Thymus (tissue), 11 donors: ENCODE data around the gene PARD3. TPM values are rescaled to one million over a fixed set of nuclear protein-coding genes. Genes with fewer than 3 reads are reported as not detected.

Source experiments
- DNase-seq, 9 donors: peaks; one replicate each; pipeline ENCODE4 v3.0.0-alpha.2; 2013; ENCODE audit warnings: low spot score in 9 of 9, low read depth in 6 of 9, missing footprints in 1 of 9
- H3K27ac ChIP-seq, 2 donors: one replicate each; pipeline ENCODE4 v1.5.1; 2013; ENCODE audit warnings: control low read depth in 1 of 2, low read depth in 1 of 2, low read length in 1 of 2, mild to moderate bottlenecking in 1 of 2, moderate library complexity in 1 of 2
- H3K27me3 ChIP-seq, 2 donors: one replicate each; pipeline ENCODE4 v1.5.1; 2013; ENCODE audit warnings: low read length in 1 of 2; ENCODE audit not compliant: control insufficient read depth in 2 of 2, insufficient read depth in 1 of 2
- H3K36me3 ChIP-seq, 2 donors: one replicate each; pipeline ENCODE4 v1.5.1; 2013; ENCODE audit warnings: low read length in 1 of 2, mild to moderate bottlenecking in 1 of 2, moderate library complexity in 1 of 2; ENCODE audit not compliant: control insufficient read depth in 2 of 2, insufficient read depth in 2 of 2
- H3K4me1 ChIP-seq, 2 donors: one replicate each; pipeline ENCODE4 v1.5.1; 2013; ENCODE audit warnings: low read length in 2 of 2; ENCODE audit not compliant: control insufficient read depth in 2 of 2, insufficient read depth in 2 of 2
- H3K4me3 ChIP-seq, 2 donors: one replicate each; pipeline ENCODE4 v1.5.1; 2013; ENCODE audit warnings: low read length in 2 of 2, control low read depth in 1 of 2, mild to moderate bottlenecking in 1 of 2
- H3K9me3 ChIP-seq, 2 donors: one replicate each; pipeline ENCODE4 v1.5.1; 2013; ENCODE audit warnings: low read length in 1 of 2, mild to moderate bottlenecking in 1 of 2; ENCODE audit not compliant: control insufficient read depth in 2 of 2, insufficient read depth in 1 of 2
- WGBS: extraction: QIAGEN DNeasy Blood & Tissue Kit; methylation state at CpG from one replicate; pipeline ENCODE4 v1.1.7; 2013; 5-methylcytosine and 5-hydroxymethylcytosine counted together
- polyA plus RNA-seq: library from polyadenylated mRNA; stranded (reverse); fragments of 200-250 nt; gene quantifications from one replicate; pipeline ENCODE4 v1.2.3, GENCODE V29; 2013
- total RNA-seq: library from RNA; stranded (reverse); fragments of 120-200 nt; gene quantifications from one replicate; pipeline ENCODE4 v1.2.4, GENCODE V29; 2013
- donor health status: healthy.

PARD3 gene
- total and polyA plus RNA-seq, 2 donors, result 13.3 to 23.5 TPM

- no peak overlapping the region for H3K27ac ChIP-seq
- no peak for DNase-seq
- no peak overlapping the region for H3K4me3 ChIP-seq
- no peaks in the 10 kb centered on the region for H3K36me3 ChIP-seq
- 93% methylated on average over 4 of the region's 4 CpGs for WGBS
- no peaks in the 10 kb centered on the region for H3K9me3 ChIP-seq
- H3K27me3 ChIP-seq, result no peaks in the 10 kb centered on the region
- H3K4me1 ChIP-seq, result no peaks in the 10 kb centered on the region
Observed at GRCh38 chr10:34606890-34607289, 208.2 kb downstream of the PARD3 start.

DNA sequence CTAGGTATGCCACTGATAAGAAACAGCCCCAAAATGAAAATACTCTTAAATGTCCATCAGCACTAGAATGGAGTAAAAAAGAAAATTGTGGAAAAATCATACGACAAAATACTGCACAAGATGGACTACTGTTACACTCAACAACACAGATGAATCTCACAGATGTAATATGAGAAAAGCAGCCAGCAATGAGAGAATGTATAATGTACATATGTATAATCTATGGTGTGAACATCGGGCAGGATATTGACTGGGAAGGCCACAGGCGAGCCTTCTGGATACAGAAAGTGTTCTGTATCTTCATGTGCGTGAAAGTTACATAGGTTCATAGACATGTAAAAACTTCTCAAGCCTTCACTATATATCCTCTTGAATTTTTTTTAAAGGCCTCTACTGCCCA is 212.6 kb downstream of the PARD3 start:
- Histone ChIP-seq H3K4me3 (no peak overlapping the region), H3K36me3 (no peaks in the 10 kb centered on the region), H3K9me3 (no peaks in the 10 kb centered on the region), H3K27me3 (no peaks in the 10 kb centered on the region), H3K27ac (no peak overlapping the region), H3K4me1 (no peaks in the 10 kb centered on the region)
- DNase-seq, result no peak
- WGBS, result 99% methylated on average over 4 of the region's 4 CpGs

GRCh38 chr10:34601691-34602090 is 213.4 kb downstream of the PARD3 start:
- Histone ChIP-seq H3K36me3 (no peaks in the 10 kb centered on the region), H3K9me3 (no peaks in the 10 kb centered on the region), H3K27me3 (no peaks in the 10 kb centered on the region), H3K27ac (no peak overlapping the region), H3K4me3 (no peak overlapping the region), H3K4me1 (no peaks in the 10 kb centered on the region)
- 98% methylated on average over 3 of the region's 4 CpGs for WGBS
- DNase-seq, result no peak

- DNase-seq, result no peak
- Histone ChIP-seq H3K27ac (no peak overlapping the region), H3K27me3 (no peaks in the 10 kb centered on the region), H3K9me3 (no peaks in the 10 kb centered on the region), H3K4me1 (no peaks in the 10 kb centered on the region), H3K4me3 (no peak overlapping the region), H3K36me3 (no peaks in the 10 kb centered on the region)
- WGBS, result 99% methylated on average over 12 of the region's 12 CpGs
Observed at GRCh38 chr10:34599026-34599795, 215.9 kb downstream of the PARD3 start.

- H3K9me3 ChIP-seq, result no peaks in the 10 kb centered on the region
- DNase-seq, result no peak
- no peak overlapping the region for H3K4me3 ChIP-seq
- no peaks in the 10 kb centered on the region for H3K27me3 ChIP-seq
- H3K36me3 ChIP-seq, result no peaks in the 10 kb centered on the region
- WGBS, result 97% methylated on average over 7 of the region's 7 CpGs
- no peak overlapping the region for H3K27ac ChIP-seq
- no peaks in the 10 kb centered on the region for H3K4me1 ChIP-seq
Observed at GRCh38 chr10:34596351-34596750, 218.7 kb downstream of the PARD3 start.

DNA sequence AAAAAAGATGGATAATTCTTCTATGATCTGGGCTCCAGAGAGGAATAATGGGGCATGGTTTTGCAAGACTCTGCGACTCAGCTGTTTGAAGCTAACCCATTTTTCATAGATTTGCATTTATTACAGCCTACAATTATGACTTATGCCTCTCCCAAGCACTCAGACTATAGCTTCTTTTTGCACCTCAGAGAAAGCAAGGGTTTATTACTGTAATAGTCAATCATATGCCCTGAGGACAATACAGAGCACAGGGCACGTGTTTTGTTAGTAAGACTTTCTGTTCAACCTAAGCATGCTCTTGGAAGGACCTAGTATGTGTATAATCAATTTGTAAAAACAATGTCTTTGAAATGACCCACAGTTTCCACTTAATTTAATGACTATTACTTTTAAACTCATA is 221.2 kb downstream of the PARD3 start:
- 96% methylated on average over 2 of the region's 2 CpGs for WGBS
- Histone ChIP-seq H3K4me3 (no peak overlapping the region), H3K27me3 (no peaks in the 10 kb centered on the region), H3K27ac (no peak overlapping the region), H3K4me1 (no peaks in the 10 kb centered on the region), H3K36me3 (no peaks in the 10 kb centered on the region), H3K9me3 (no peaks in the 10 kb centered on the region)
- DNase-seq, result no peak

DNA sequence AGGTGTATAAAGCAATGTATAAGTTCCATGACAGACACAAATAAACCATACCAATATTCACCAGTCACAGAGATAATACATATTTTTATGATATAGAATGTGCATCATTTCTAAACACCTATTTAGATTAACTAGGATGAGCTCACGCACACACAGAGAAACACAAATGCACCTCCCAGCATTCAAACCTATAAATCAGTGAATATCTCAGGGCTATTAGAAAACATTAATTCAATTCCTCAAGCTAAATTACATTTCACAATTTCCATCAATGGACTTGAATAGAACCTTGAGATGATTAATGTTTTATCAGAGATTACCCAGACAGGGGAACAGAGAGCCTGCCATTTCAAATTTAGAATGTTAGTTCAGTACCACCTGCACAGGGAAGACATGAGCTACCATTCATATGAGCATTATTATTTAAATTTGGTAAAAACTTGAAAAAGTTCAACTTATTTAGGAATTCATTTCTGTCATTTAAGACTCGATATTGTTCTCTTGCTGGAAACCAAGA is 221.7 kb downstream of the PARD3 start:
- H3K9me3 ChIP-seq, result no peaks in the 10 kb centered on the region
- H3K36me3 ChIP-seq, result no peaks in the 10 kb centered on the region
- H3K4me3 ChIP-seq, result no peak overlapping the region
- H3K27me3 ChIP-seq, result no peaks in the 10 kb centered on the region
- DNase-seq, result no peak
- H3K27ac ChIP-seq, result no peak overlapping the region
- no peaks in the 10 kb centered on the region for H3K4me1 ChIP-seq
- WGBS, result 98% methylated on average over 2 of the region's 2 CpGs

GRCh38 chr10:34590793-34591192 is 224.3 kb downstream of the PARD3 start:
- DNase-seq, result no peak
- H3K27ac ChIP-seq, result no peak overlapping the region
- H3K4me1 ChIP-seq, result no peaks in the 10 kb centered on the region
- H3K27me3 ChIP-seq, result no peaks in the 10 kb centered on the region
- H3K4me3 ChIP-seq, result no peak overlapping the region
- H3K36me3 ChIP-seq, result no peaks in the 10 kb centered on the region
- 96% methylated on average over 5 of the region's 5 CpGs for WGBS
- no peaks in the 10 kb centered on the region for H3K9me3 ChIP-seq

- no peak overlapping the region for H3K27ac ChIP-seq
- no peaks in the 10 kb centered on the region for H3K9me3 ChIP-seq
- no peaks in the 10 kb centered on the region for H3K27me3 ChIP-seq
- DNase-seq, result no peak
- no peak overlapping the region for H3K4me3 ChIP-seq
- no peaks in the 10 kb centered on the region for H3K36me3 ChIP-seq
- H3K4me1 ChIP-seq, result no peaks in the 10 kb centered on the region
- WGBS, result 98% methylated on average over 3 of the region's 3 CpGs
Observed at GRCh38 chr10:34589275-34589674, 225.8 kb downstream of the PARD3 start.
